ENCODE results near the gene TARBP2. TPM values are rescaled to one million over a fixed set of nuclear protein-coding genes. Genes with fewer than 3 reads are reported as not detected.
"Not testable (repeated sequence)": the region's sequence is repeated elsewhere in the genome, so short reads cannot be mapped to it uniquely, and the experiment has no call there.

The TARBP2 gene
- polyA plus RNA-seq, 1 experiment, result 44.9 TPM

GRCh38 chr12:53474819-53475218 lies 26.3 kb upstream of the TARBP2 start:
- peaks cover 21% of the 10 kb centered on the region for H3K36me3 ChIP-seq (ENCODE audit: control insufficient read depth, insufficient read depth, low read length)
- POLR2A ChIA-PET, result no interaction called here
- CTCF ChIA-PET, result interaction anchor here (0.6 to 4.4 kb wide), 6 partner anchors 10 to 238 kb away, joined by 3 to 25 read pairs (median 3); partner anchors contain the start of gene AAAS
- no peak for DNase-seq (ENCODE audit: low read depth)
- TF ChIP-seq CTCF (IDR thresholded peaks at IDR 0.05; ENCODE audit: insufficient read depth, low read depth, low read length), result no peak
- H3K27me3 ChIP-seq (ENCODE audit: control insufficient read depth, insufficient read depth, low read length), result no peaks in the 10 kb centered on the region
- H3K4me3 ChIP-seq (ENCODE audit: low read depth, low read length), result no peak overlapping the region

GRCh38 chr12:53476769-53477209 lies 24.3 kb upstream of the TARBP2 start:
- ChIA-PET POLR2A (no interaction called here), CTCF (interaction anchor here (0.7 to 4.4 kb wide), 13 partner anchors 12 to 111 kb away, joined by 3 to 25 read pairs (median 4); partner anchors contain the start of genes NPFF and TARBP2)
- Histone ChIP-seq H3K27me3 (ENCODE audit: control insufficient read depth, insufficient read depth, low read length) (no peaks in the 10 kb centered on the region), H3K4me3 (ENCODE audit: low read depth, low read length) (no peak overlapping the region), H3K36me3 (ENCODE audit: control insufficient read depth, insufficient read depth, low read length) (peaks cover 27% of the 10 kb centered on the region)
- peak; percentile 44 for TF ChIP-seq CTCF (IDR thresholded peaks at IDR 0.05; ENCODE audit: insufficient read depth, low read depth, low read length)
- DNase-seq (ENCODE audit: low read depth), result no peak

- H3K36me3 ChIP-seq (ENCODE audit: control insufficient read depth, insufficient read depth, low read length), result peaks cover 42% of the 10 kb centered on the region
- ChIA-PET CTCF (interaction anchor here (0.9 to 4.4 kb wide), 5 partner anchors 11 to 157 kb away, joined by 3 to 25 read pairs (median 5); partner anchors contain the start of gene AAAS), POLR2A (interaction anchor here (0.6 to 1.0 kb wide), 4 partner anchors 18 to 345 kb away, joined by 3 to 8 read pairs (median 6); no protein-coding TSS in a partner anchor)
- no peak overlapping the region for H3K4me3 ChIP-seq (ENCODE audit: low read depth, low read length)
- no peaks in the 10 kb centered on the region for H3K27me3 ChIP-seq (ENCODE audit: control insufficient read depth, insufficient read depth, low read length)
- no peak for TF ChIP-seq CTCF (IDR thresholded peaks at IDR 0.05; ENCODE audit: insufficient read depth, low read depth, low read length)
- DNase-seq (ENCODE audit: low read depth), result no peak
Observed at GRCh38 chr12:53478865-53479264, 22.2 kb upstream of the TARBP2 start.

- POLR2A ChIA-PET, result interaction anchor here (0.6 to 1.0 kb wide), 4 partner anchors 17 to 345 kb away, joined by 3 to 8 read pairs (median 6); no protein-coding TSS in a partner anchor
- no peak for TF ChIP-seq CTCF (IDR thresholded peaks at IDR 0.05; ENCODE audit: insufficient read depth, low read depth, low read length)
- no peak for DNase-seq (ENCODE audit: low read depth)
- CTCF ChIA-PET, result interaction anchor here (0.7 to 4.4 kb wide), 3 partner anchors 15 to 30 kb away, joined by 3 to 25 read pairs (median 3); no protein-coding TSS in a partner anchor
- Histone ChIP-seq H3K36me3 (ENCODE audit: control insufficient read depth, insufficient read depth, low read length) (peaks cover 43% of the 10 kb centered on the region), H3K27me3 (ENCODE audit: control insufficient read depth, insufficient read depth, low read length) (no peaks in the 10 kb centered on the region), H3K4me3 (ENCODE audit: low read depth, low read length) (no peak overlapping the region)
Observed at GRCh38 chr12:53479331-53479730, 21.8 kb upstream of the TARBP2 start.

GRCh38 chr12:53480491-53481442 lies 20.3 kb upstream of the TARBP2 start:
- no peak for DNase-seq (ENCODE audit: low read depth)
- Histone ChIP-seq H3K27me3 (ENCODE audit: control insufficient read depth, insufficient read depth, low read length) (no peaks in the 10 kb centered on the region), H3K36me3 (ENCODE audit: control insufficient read depth, insufficient read depth, low read length) (peaks cover 40% of the 10 kb centered on the region), H3K4me3 (ENCODE audit: low read depth, low read length) (no peak overlapping the region)
- TF ChIP-seq CTCF (IDR thresholded peaks at IDR 0.05; ENCODE audit: insufficient read depth, low read depth, low read length), result no peak
- ChIA-PET CTCF (interaction anchor here (0.6 to 2.1 kb wide), 5 partner anchors 11 to 452 kb away, joined by 3 to 17 read pairs (median 4); partner anchors contain the start of genes MAP3K12 and NPFF), POLR2A (interaction anchor here (0.8 kb wide), 1 partner anchor 20 kb away, joined by 4 read pairs; the partner anchor contains the start of gene TARBP2)

GRCh38 chr12:53481458-53481857 lies 19.6 kb upstream of the TARBP2 start:
- POLR2A ChIA-PET, result interaction anchor here (0.8 to 1.0 kb wide), 2 partner anchors 18 to 20 kb away, joined by 4 read pairs; partner anchors contain the start of genes MAP3K12 and TARBP2
- peaks cover 40% of the 10 kb centered on the region for H3K36me3 ChIP-seq (ENCODE audit: control insufficient read depth, insufficient read depth, low read length)
- peak; percentile 78 for DNase-seq (ENCODE audit: low read depth)
- CTCF ChIA-PET, result interaction anchor here (0.6 to 2.1 kb wide), 9 partner anchors 8 to 452 kb away, joined by 3 to 17 read pairs (median 4); partner anchors contain the start of genes MAP3K12 and NPFF
- not testable (repeated sequence) for H3K4me3 ChIP-seq (ENCODE audit: low read depth, low read length); H3K27me3 ChIP-seq (ENCODE audit: control insufficient read depth, insufficient read depth, low read length)
